Glutamatergic neuron (in vitro differentiated cells): ENCODE results near the gene GNG4. TPM values are rescaled to one million over a fixed set of nuclear protein-coding genes. Genes with fewer than 3 reads are reported as not detected.

ENCODE experiments used
- DNase-seq: peaks from one replicate; pipeline ENCODE4 v3.0.0; 2022
- H3K27ac Mint-ChIP-seq: one replicate; pipeline ENCODE4 v1.8.0; 2020; ENCODE audit warnings: mild to moderate bottlenecking, mixed read lengths, inconsistent platforms; ENCODE audit not compliant: unreplicated experiment
- H3K27me3 Mint-ChIP-seq: one replicate; pipeline ENCODE4 v1.8.0; 2020; ENCODE audit warnings: mild to moderate bottlenecking, moderate library complexity, mixed read lengths, inconsistent platforms; ENCODE audit not compliant: unreplicated experiment
- H3K36me3 Mint-ChIP-seq: one replicate; pipeline ENCODE4 v1.8.0; 2020; ENCODE audit warnings: mild to moderate bottlenecking, mixed read lengths, inconsistent platforms; ENCODE audit not compliant: unreplicated experiment
- H3K4me1 Mint-ChIP-seq: one replicate; pipeline ENCODE4 v1.8.0; 2020; ENCODE audit warnings: mild to moderate bottlenecking, low read depth, mixed read lengths, inconsistent platforms; ENCODE audit not compliant: unreplicated experiment
- H3K4me3 Mint-ChIP-seq: one replicate; pipeline ENCODE4 v1.8.0; 2020; ENCODE audit warnings: mild to moderate bottlenecking, mixed read lengths, inconsistent platforms; ENCODE audit not compliant: unreplicated experiment
- H3K9me3 Mint-ChIP-seq: one replicate; pipeline ENCODE4 v1.8.0; 2020; ENCODE audit warnings: mild to moderate bottlenecking, moderate library complexity, mixed read lengths, inconsistent platforms; ENCODE audit not compliant: unreplicated experiment
- CTCF ChIP-seq: fragments of 200-600 bp; sonication (generic); IDR thresholded peaks from one replicate; pipeline ENCODE4 v1.5.0; 2021; ENCODE audit not compliant: partially characterized antibody, unreplicated experiment
- total RNA-seq: library from RNA; stranded (reverse); fragmentation: NEBNext Ultra II Directional; extraction: Animal tissue kit (Norgen Biotek cat#: 25700); gene quantifications from one replicate; pipeline ENCODE4 v1.2.1, GENCODE V29; 2021; ENCODE audit not compliant: unreplicated experiment

Gene GNG4
- total RNA-seq, 1 donor from 2014 or later, result 124 TPM

GRCh38 chr1:235646463-235646862 is 3.1 kb downstream of the GNG4 start:
- Mint-ChIP-seq H3K9me3 (peaks cover 24% of the 10 kb centered on the region), H3K36me3 (peaks cover 12% of the 10 kb centered on the region), H3K4me3 (peak overlapping the region; percentile 99), H3K4me1 (peaks cover 47% of the 10 kb centered on the region), H3K27ac (peak overlapping the region; percentile 89), H3K27me3 (peaks cover 16% of the 10 kb centered on the region)
- TF ChIP-seq CTCF, result no peak
- DNase-seq, result no peak

- Mint-ChIP-seq H3K9me3 (peaks cover 20% of the 10 kb centered on the region), H3K4me3 (peak overlapping the region; percentile 12), H3K27me3 (peaks cover 18% of the 10 kb centered on the region), H3K36me3 (peaks cover 12% of the 10 kb centered on the region), H3K4me1 (peaks cover 52% of the 10 kb centered on the region), H3K27ac (peak overlapping the region; percentile 76)
- no peak for DNase-seq
- no peak for TF ChIP-seq CTCF
Measured at GRCh38 chr1:235644693-235645305, 4.8 kb downstream of the GNG4 start.

GRCh38 chr1:235643837-235644692 is 5.5 kb downstream of the GNG4 start:
- peak overlapping the region; percentile 11 for H3K27ac Mint-ChIP-seq
- no peak for DNase-seq
- peaks cover 20% of the 10 kb centered on the region for H3K9me3 Mint-ChIP-seq
- TF ChIP-seq CTCF, result no peak
- H3K4me3 Mint-ChIP-seq, result peak overlapping the region; percentile 70
- H3K4me1 Mint-ChIP-seq, result peaks cover 54% of the 10 kb centered on the region
- peaks cover 18% of the 10 kb centered on the region for H3K27me3 Mint-ChIP-seq
- peaks cover 12% of the 10 kb centered on the region for H3K36me3 Mint-ChIP-seq

GRCh38 chr1:235642943-235643371 is 6.6 kb downstream of the GNG4 start:
- no peak for TF ChIP-seq CTCF
- peak overlapping the region; percentile 70 for H3K4me3 Mint-ChIP-seq
- DNase-seq, result peak; percentile 29
- H3K27me3 Mint-ChIP-seq, result peaks cover 11% of the 10 kb centered on the region
- peaks cover 54% of the 10 kb centered on the region for H3K4me1 Mint-ChIP-seq
- H3K36me3 Mint-ChIP-seq, result peaks cover 12% of the 10 kb centered on the region
- no peak overlapping the region for H3K27ac Mint-ChIP-seq
- peaks cover 16% of the 10 kb centered on the region for H3K9me3 Mint-ChIP-seq
